Adipose tissue (tissue), 3 donors: ENCODE measurements around the gene KRT10. TPM values are rescaled to one million over a fixed set of nuclear protein-coding genes. Genes with fewer than 3 reads are reported as not detected.
"Not testable (repeated sequence)": the region's sequence is repeated elsewhere in the genome, so short reads cannot be mapped to it uniquely, and the experiment has no call there.

Experiments
- H3K27ac ChIP-seq: one replicate; pipeline ENCODE4 v1.5.1; 2013; ENCODE audit warnings: low read depth, low read length
- WGBS, 3 donors: extraction: QIAGEN DNeasy Blood & Tissue Kit; methylation state at CpG; one replicate each; pipeline ENCODE4 v1.1.7; 2013; 5-methylcytosine and 5-hydroxymethylcytosine counted together
- polyA plus RNA-seq, 3 donors: library from polyadenylated mRNA; stranded (reverse); fragments of 200-250 nt; gene quantifications; one replicate each; pipeline ENCODE4 v1.2.3, GENCODE V29; 2013
- donor health status: healthy with polysubstance abuse.
- donor health status: Bipolar disorder and iron deficiency.
- donor health status: healthy.

KRT10 gene
- polyA plus RNA-seq = 10 to 100 TPM; 18.1 to 46.3 (median 35.0) TPM

GRCh38 chr17:40822132-40822812 is at the start of gene KRT10:
Gene KRT10 (minus strand): TSS chr17:40822614. CDS start chr17:40822585, 29 bp downstream.
- H3K27ac ChIP-seq = no peak within 1 kb of the TSS
- WGBS, 3 donors = 81 to 92% (median 92%) methylated on average over 7 of the region's 7 CpGs

- no peak overlapping the region for H3K27ac ChIP-seq
- WGBS, 3 donors = 91 to 99% (median 97%) methylated on average over 7 of the region's 7 CpGs
These were observed 48.9 kb upstream of the KRT10 start for GRCh38 chr17:40871316-40871715.

- no peak overlapping the region for H3K27ac ChIP-seq
- 66 to 82% (median 78%) methylated on average over 4 of the region's 4 CpGs for WGBS, 3 donors
These were observed 47.7 kb upstream of the KRT10 start for GRCh38 chr17:40870136-40870535.

GRCh38 chr17:40866838-40867237 is 44.4 kb upstream of the KRT10 start, which contains the start of gene KRT12:
Gene KRT12 (minus strand): TSS chr17:40867223. CDS start chr17:40867186, 37 bp downstream.
- 84 to 92% (median 88%) methylated on average over 8 of the region's 8 CpGs for WGBS, 3 donors
- no peak within 1 kb of the TSS for H3K27ac ChIP-seq

GRCh38 chr17:40864661-40865390 is 42.4 kb upstream of the KRT10 start:
- WGBS, 3 donors = 79 to 83% (median 80%) methylated on average over 14 of the region's 14 CpGs
- no peak overlapping the region for H3K27ac ChIP-seq

- 51 to 75% (median 62%) methylated on average over 39 of the region's 39 CpGs for WGBS, 3 donors
- no peak overlapping the region for H3K27ac ChIP-seq
These were observed 40.7 kb upstream of the KRT10 start for GRCh38 chr17:40862985-40863733.

GRCh38 chr17:40859536-40859935 is 37.1 kb upstream of the KRT10 start:
- WGBS, 3 donors = 54 to 76% (median 60%) methylated on average over 2 of the region's 2 CpGs
- H3K27ac ChIP-seq = no peak overlapping the region

GRCh38 chr17:40858667-40859066 is 36.3 kb upstream of the KRT10 start:
- WGBS, 3 donors = 83 to 90% (median 89%) methylated on average over 2 of the region's 2 CpGs
- H3K27ac ChIP-seq = not testable (repeated sequence)

GRCh38 chr17:40857535-40857934 is 35.1 kb upstream of the KRT10 start:
- H3K27ac ChIP-seq = no peak overlapping the region
- WGBS, 3 donors = 50 to 73% (median 67%) methylated on average over 5 of the region's 5 CpGs

- 45 to 55% (median 46%) methylated on average over 6 of the region's 6 CpGs for WGBS, 3 donors
- H3K27ac ChIP-seq = no peak overlapping the region
These were observed 31.9 kb upstream of the KRT10 start for GRCh38 chr17:40854175-40854814.

- 66 to 71% (median 70%) methylated on average over 1 of the region's 1 CpG for WGBS, 3 donors
These were observed 29.9 kb upstream of the KRT10 start for GRCh38 chr17:40852364-40852763.

GRCh38 chr17:40850293-40850972 is 28.0 kb upstream of the KRT10 start:
- WGBS, 3 donors = 86 to 91% (median 89%) methylated on average over 3 of the region's 3 CpGs
- H3K27ac ChIP-seq = no peak overlapping the region

More at GRCh38 chr17:40852364-40852763, 29.9 kb upstream of the KRT10 start:
- H3K27ac ChIP-seq = no peak overlapping the region

GRCh38 chr17:40849723-40850122 is 27.3 kb upstream of the KRT10 start:
- H3K27ac ChIP-seq = no peak overlapping the region
- 89 to 94% (median 93%) methylated on average over 4 of the region's 4 CpGs for WGBS, 3 donors

- no peak overlapping the region for H3K27ac ChIP-seq
- whole genome bisulfite sequencing, 3 donors = 62 to 83% (median 72%) methylated on average over 1 of the region's 1 CpG
These were observed 26.3 kb upstream of the KRT10 start for GRCh38 chr17:40848583-40849235.

GRCh38 chr17:40846515-40847144 is 24.2 kb upstream of the KRT10 start:
- no peak overlapping the region for H3K27ac ChIP-seq
- WGBS, 3 donors = 64 to 89% (median 72%) methylated on average over 1 of the region's 1 CpG

GRCh38 chr17:40844671-40845107 is 22.3 kb upstream of the KRT10 start:
- WGBS, 3 donors = 56 to 81% (median 73%) methylated on average over 4 of the region's 4 CpGs
- H3K27ac ChIP-seq = no peak overlapping the region

- WGBS, 3 donors = 52 to 70% (median 57%) methylated on average over 3 of the region's 3 CpGs
These were observed 20.8 kb upstream of the KRT10 start for GRCh38 chr17:40843242-40843641.

More at GRCh38 chr17:40843242-40843641, 20.8 kb upstream of the KRT10 start:
- H3K27ac ChIP-seq = no peak overlapping the region
